HG02840 (cell line): Measurements from ENCODE around the gene C13orf42.

Source experiments
- ATAC-seq: cut with Tn5 transposase; IDR thresholded peaks from one replicate; pipeline ENCODE4 v1.9.1; 2021; ENCODE audit warnings: mild to moderate bottlenecking, moderate library complexity, moderate number of reproducible peaks; ENCODE audit not compliant: unreplicated experiment, low FRiP score

C13orf42 gene

DNA sequence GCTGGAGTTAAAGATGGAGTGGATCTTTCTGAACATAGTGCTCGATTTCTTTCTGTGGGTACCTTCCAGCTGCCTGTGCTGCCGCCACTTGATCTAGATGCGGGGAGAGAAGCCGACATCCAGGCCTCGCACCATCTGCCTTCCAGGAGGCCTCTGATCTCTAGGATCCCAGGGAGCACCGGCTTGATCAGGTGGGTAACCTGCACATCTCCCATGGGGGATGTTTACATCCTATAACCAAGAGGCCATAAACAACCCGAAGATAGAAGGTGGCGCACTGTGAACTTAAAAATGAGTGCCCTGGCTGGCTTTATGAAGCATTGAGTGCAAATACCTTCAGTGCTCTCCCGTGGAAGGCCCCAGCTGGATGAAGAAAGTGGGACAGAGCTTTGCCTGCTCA lies at the start of gene C13orf42:
Gene C13orf42, minus strand, starts transcription at position 101 of the 400 bp plus-strand sequence. Its CDS starts 65 bp downstream, at position 36.
- no peak for ATAC-seq

DNA sequence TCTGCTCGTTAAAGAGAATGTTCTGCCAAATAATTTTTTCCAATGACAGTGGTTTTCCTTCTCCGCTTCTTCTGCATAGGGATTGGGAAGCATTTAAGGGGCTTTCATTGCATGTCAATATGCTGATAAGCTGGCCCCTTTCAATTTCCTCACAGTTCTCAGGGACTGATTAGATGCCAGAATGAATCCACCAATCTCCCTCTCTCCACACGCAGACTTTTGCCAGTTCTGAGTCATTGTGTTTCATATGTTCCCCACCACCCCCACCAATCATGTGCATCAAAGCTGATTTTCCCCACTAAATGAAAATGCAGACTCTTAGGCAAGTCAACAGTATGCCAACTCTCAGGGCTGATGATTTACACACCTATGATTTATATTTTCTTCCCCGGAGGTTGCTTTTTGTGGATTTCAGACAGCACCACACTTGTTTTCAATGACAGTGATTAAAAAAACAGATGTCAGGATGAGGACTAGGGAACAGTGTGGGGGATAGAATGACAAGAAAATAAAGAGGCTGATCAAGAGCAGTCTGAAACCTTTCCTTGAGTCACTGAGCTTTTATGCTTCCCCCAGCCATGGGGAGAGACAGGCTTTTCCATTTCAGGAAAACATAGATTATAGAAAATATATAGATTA lies 47.9 kb upstream of the C13orf42 start:
- no peak for ATAC-seq

DNA sequence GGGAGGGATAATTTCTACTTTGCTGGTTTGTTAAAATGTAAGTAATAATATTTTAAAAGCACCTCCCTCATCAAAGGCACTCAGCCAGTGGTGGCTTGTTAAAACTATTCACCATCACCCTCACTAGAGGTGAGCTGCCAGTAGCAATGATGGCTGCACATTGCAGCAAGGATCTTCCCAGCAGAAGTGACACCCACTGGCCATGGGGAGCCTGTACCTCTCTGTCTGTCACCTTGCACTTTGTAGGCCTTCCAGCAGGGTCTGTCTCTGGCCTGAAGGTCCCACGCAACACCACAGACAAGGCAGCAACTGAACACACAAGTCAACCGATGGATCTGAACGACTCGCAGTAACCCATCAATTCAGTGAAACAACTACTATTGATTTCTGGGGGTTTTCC lies 47.3 kb upstream of the C13orf42 start:
- no peak for ATAC-seq

DNA sequence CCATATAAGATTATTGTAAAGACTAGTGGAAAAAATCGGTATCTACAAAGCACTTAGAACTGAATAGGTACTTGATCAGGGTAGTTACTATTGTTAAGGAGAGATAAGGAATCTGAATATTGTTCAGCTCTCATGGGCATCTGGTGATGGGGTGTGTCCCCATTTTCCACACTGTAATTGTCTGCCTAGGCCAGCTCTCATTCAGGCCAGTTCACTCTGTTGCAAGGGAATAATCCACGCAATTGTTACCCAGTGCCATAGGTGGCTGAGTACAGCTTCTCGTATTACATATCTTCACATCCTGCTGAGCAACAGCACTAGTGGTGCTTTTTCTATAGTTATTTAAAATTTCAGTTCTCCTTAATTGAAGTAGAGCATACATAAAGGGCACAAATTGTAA lies 45.6 kb upstream of the C13orf42 start:
- ATAC-seq, result no peak

DNA sequence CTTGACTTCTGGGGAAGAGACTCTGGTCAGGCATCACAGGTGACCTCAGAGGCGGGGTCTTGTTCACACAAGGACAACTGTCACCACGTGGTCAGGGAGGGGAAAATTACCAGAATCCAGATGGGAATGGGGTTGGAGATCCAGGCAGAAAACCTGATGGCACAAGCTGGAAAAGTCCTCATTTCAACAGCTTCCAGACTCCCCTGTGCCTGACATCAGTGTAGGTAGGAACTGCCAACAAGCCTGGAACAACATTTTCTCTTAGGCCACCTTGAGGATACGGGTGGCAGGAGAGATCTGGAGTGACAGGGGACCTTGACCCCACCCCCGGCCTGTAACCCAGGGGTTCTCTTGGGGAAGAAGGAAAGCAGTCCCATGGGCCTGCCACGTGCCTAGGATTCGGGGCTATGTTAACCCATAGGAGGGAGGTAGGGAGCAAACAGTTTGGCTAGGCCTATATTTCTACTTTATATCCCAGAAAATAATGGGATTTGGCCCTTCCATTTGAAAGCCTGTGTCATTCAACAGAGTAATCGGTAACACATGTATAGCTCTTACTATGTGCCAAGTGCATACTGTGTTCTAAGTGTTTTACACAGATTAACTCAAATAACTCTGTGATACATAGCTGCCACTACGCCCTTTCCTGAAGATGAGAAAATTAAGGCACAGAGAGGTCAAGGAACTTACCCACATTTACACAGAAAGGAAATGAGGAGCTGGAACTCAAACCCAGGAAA lies 44.9 kb upstream of the C13orf42 start:
- no peak for ATAC-seq

DNA sequence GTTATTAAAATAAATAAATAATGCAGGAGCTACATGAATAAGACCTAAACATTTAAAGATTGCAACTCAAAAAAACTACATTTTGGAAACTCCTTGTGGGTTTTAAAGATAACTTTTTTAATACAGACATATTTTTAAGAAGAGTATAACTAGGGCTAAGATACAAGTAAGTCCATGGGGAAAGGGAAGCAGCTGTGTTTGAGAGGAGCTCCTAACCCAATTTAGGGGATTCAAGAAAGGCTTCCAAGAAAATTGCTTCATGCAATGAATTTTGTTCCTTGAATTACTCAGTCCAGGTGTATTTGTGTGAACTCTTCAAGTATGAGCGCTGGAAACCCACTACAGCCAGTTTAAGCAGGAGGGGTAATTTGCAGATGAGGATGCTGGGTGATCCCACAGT lies 44.1 kb upstream of the C13orf42 start:
- no peak for ATAC-seq

DNA sequence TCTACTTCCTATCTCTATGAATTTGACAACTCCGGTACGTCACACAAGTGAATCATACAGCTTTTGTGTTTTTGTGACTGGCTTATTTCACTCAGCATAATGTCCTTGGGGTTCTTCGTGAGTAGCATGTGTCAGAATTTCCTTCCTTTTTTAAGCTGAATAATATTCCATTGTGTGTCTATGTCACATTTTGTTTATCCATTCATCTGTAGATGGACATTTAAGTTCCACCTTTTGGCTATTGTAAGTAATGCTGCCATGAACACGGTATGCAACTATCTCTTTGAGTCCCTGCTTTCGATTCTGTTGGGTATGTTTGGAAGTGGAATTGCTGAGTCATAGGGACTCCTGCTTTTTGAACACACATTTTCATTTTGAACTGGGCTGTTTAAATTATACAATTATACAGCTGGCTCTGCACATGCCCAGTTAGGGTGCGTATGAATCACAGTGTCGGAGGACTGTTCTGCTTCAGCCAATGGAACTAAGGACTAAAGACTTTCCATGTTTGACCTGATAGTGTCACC lies 43.0 kb upstream of the C13orf42 start:
- ATAC-seq, result no peak

DNA sequence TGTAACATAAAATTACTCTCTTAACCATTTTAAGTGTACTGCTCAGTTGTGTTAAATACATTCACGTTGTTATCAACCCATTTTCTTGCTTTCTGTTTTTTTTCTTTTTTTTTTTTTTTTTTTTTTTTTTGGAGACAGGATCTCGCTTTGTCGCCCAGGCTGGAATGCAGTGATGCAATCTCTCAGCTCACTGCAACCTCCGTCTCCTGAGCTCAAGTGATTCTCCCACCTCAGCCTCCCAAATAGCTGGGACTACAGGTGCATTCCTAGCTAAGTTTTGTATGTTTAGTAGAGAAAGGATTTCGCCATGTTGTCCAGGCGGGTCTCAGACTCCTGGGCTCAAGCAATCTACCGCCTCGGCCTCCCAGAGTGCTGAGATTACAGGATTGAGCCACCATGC lies 42.5 kb upstream of the C13orf42 start:
- no peak for ATAC-seq

DNA sequence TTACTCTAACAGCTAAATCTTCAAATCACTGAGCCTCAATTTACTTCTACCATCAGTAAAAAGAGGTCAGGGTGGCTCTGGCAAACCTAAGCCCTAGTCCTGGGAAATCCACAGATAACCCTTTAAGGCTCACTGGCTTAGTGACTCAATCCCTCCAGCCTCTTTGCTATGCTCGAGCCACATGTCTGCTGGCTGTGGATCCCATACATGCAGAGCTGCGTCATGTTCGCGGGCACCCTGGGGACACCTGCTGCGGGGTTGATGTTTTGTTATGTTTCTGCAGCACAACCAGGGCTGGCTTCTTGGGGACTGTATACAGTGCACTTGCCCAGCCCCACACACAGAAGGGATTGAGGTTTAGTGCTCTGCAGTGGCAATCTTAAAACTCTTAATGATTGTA lies 41.6 kb upstream of the C13orf42 start:
- ATAC-seq, result no peak

DNA sequence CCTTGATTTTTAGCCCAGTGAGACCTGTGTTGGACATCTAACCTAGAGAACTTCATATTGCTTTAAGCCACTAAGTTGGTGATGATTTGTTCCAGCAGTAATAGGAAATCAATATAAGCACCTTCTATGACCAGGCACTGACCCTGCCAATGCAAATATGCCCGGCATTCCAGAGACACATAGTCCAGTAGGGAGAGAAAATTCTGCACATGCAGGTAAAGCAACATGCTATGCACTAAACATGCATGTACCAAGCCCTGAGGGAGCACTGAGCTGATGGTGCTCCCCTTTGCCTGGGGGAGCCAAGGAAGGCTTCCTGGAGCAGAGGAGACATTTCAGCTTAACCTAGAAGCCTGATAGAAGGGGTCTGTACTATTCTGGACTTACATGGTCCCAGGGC lies 40.4 kb upstream of the C13orf42 start:
- no peak for ATAC-seq

DNA sequence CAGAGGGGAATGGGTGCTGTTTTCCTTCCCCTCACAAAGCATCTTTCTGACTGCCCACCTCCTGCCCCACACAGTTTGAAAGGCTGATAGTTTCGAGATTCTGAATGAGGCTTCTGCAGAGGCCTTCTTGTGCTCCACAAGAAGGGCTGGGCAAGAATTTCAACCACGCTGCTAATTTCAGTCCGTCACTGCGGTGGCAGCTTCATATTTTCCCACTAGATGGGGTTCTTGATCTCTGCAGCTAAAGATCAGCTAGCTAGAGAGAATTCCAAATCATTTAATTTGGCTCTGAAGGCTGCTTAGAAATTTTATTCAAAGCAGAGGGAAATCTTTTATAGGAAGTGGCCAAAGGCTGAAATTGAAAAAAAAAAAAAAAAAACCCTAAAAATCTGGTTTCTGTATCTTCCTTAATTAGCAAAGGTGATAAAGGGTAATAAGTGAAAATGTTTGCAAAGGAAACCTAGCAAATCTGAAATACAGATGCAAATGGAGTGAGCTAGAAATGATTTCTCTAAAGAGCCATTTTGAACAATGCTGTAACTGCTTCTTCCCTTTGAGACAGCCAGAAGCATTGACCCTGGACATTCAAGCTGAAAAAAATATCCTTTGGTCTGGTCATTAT lies 38.0 kb upstream of the C13orf42 start:
- no peak for ATAC-seq

DNA sequence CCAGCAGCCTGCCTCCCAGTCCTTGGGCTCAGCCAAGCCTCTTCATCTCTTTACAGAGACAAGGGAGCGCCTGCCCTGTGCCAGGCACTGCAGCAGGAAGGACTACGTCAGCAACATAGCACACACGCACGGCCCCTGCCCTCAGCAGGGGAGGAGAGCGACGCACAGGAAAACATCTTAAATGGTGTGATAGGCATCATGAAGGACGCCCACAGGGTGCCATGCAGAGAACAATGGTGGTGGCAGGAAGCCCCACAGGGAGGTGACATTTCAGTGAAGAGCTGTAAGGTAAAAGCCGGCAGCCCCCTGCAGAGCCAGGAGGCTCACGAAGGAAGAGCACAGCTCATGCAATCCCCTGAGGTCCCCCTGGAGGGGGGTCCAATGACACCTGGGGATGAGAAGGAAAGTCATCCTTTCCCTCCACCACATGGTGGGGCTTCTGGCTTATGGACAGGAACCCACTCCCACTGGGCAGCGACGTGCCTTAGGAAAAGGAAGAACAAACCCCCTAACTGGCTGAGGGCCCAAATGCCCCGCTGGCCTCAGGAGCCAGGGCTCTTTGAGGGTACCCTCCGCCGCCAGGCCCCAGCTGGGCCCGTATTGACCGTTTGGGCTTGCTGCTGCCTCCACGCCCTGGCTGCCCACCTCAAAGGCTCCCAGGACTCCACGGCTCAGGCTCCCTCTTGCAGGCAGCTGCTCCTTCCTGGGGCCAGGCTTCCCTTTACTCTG lies 37.3 kb upstream of the C13orf42 start:
- ATAC-seq, result no peak

DNA sequence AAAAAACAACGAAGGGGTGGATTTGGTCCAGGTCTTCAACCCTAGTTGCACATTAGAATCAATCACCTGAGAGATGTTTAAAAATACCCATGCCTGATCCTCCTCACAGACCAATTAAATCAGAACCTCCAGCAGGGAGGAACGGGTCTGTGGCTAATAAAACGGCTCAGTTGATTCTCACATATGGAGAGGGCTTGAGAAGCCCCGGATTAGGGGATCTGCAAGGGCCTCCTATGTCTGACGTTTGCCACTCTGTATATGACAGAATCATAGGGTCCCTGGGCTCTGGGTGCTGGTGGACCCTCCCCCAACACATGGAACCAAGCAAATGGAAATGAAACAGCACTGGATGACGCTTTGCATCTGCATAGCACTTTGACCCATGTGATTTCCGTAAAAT lies 36.7 kb upstream of the C13orf42 start:
- ATAC-seq, result no peak

DNA sequence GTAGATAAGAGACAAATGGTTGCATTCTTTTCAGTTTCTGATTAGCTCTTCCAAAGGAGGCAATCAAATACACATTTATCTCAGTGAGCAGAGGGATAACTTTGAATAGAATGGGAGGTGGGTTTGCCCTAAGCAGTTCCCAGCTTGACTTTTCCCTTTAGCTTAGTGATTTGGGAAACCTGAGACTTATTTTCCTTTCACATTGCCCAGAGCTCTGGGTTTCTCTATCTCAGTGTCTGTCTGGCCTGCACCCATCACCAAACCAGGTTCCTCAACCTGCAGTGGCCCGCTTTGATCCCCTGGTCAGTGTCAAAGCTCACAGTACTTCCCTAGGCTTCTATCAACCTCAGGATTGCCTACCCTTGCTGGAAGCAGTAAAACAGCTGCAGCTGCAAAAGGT lies 35.6 kb upstream of the C13orf42 start:
- ATAC-seq, result no peak

DNA sequence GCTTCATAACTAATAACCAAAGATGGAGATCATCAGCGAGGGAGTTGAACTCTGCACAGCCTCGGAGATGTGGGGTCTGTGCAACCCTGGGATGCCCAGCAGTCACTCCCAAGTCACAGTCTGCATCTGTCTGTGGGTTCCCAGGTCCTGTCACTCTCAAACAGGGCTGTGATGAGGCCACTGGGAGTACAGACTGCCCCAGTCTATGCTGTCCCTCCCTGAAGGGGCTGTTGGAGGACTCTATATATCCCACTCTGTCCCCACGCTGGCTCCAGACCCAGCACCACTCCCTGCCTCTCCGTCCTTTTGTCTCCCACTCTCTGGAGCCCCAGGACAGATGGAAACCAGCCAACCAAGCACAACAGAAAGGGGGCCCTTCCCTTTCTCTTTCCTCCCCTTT lies 26.2 kb upstream of the C13orf42 start:
- ATAC-seq, result no peak

DNA sequence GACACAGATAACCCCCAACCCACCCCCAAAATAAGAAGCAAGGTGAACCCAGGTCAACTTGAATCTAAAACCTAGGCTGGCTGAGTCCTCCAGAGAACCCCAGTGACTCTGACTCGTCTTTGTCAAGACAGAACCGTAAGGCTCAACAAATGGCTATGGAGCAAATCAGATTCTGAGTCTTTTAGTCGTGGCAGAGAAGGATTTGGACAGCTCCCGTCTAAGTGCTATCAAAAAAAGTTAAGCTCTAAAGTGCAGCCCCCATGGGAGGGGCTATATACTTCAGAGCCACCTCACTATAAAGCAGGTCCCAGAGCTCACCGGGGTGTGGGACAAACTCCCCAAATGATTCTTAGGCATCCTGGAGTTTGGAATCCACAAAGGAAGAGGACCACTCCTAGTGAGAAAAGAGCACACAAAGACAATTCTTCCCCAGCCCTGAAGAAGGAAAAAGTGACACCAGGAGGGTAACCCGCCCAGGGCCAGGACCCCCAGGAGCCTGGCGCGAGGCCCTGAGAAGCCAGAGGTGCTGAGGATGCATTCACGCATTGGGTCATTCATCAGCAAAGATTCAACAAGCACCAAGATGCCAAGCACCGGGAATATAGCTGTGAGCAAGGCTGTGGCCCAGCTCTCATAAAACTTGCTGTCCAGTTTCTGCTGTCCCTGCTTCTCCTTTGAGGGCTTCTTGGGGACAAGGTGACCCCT lies 25.4 kb upstream of the C13orf42 start:
- ATAC-seq, result no peak

DNA sequence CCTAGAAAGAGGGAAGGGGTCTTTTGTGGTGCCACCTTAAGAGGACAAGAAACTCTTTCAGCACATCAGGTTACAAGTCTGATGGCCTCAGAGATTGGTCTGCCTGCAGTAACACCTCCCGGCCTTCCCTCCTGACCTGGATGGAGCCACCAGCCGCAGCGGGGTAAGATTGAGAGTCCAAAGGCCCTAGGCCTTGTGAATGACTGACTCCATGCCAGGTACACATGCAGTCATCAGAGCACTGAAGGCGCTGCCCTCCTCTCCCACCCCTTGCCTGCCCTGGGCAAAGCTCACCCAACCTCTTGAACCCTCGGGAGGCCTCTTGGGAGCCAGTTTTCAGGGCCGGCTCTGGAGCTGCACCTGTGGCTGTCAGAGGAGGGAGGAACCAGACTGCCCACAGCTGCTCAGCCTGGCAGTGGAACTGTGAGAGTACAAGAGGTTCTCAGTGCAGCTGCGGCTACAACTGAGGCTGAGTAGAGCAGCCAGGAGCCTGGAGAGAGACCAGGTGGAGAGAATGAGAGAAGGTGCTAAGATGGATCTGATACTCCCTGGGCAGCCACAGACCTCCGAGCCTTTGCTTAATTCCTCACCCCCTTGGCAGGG lies 23.8 kb upstream of the C13orf42 start:
- no peak for ATAC-seq

DNA sequence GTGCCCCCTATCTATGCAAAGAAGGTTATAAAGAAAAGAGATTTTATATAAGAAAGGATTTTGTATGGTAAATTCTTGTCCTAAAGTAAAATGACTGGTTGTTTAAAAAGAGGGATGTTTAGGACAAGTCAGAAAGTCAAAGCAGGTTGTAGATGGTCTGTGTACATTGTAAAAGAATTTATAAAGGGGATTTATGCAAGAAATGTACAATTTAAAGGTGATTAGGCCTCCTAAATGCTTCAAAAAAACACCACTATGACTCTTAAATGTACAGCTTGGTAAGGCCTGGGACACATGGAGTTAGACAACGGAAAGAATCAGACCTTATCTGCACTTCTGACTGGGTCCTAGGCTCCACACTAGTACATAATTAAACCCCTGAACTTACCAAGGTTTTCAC lies 19.3 kb upstream of the C13orf42 start:
- no peak for ATAC-seq

DNA sequence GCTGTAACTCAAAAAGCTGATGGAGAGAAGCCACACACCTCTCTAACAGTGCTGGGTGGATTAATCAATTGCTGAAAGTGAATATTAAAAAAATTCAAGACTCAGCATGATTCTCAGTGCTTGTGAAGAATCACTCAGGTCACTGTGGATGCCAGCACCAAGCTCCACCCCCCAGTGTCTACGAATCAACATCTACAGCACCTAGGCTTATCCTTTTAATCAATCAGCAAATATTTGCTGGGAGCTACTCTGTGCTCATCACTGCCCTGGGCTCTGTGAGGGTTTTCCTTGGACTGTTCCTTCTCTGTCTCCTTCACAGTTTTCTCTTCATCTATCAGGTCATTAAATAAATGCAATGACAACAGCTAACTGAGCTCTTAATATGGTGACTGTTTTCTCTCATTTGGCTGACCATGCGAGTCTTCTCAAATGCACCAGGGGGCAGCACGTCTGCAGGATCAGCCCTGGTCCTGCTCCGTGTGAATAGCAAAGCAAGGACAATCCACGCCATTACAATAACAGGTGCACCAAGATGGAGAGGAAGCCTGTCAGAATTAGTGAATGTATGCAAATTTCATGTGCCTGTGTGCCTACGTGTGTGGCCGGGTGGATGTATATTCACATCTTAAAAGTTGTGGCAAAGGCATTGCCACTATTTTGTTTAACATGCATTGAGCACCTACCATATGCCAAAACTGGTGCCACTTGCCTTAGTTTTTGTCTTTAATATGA lies 14.6 kb upstream of the C13orf42 start:
- peak; percentile 65 for ATAC-seq
